Mesodermal cell (in vitro differentiated cells): ENCODE data around the gene VSTM1.
A peak's percentile ranks its signal among the peaks of the same experiment; 100 is the strongest.

Experiments
- H3K27ac ChIP-seq: 2 replicates; pipeline ENCODE4 v1.7.0; 2013; ENCODE audit warnings: mild to moderate bottlenecking, low read depth, low read length, moderate library complexity; ENCODE audit not compliant: severe bottlenecking
- H3K36me3 ChIP-seq: 2 replicates; pipeline ENCODE4 v1.7.1; 2013; ENCODE audit warnings: mild to moderate bottlenecking, low read length, moderate library complexity; ENCODE audit not compliant: control insufficient read depth, insufficient read depth
- H3K4me1 ChIP-seq: one replicate; pipeline ENCODE4 v1.7.1; 2013; ENCODE audit warnings: mild to moderate bottlenecking, low read length; ENCODE audit not compliant: insufficient read depth, control insufficient read depth, poor library complexity, severe bottlenecking
- H3K4me3 ChIP-seq: 2 replicates; pipeline ENCODE4 v1.7.0; 2013; ENCODE audit warnings: low read length, control low read depth, mild to moderate bottlenecking; ENCODE audit not compliant: insufficient read depth, poor library complexity, severe bottlenecking; ENCODE audit errors: extremely low read depth
- H3K9me3 ChIP-seq: 2 replicates; pipeline ENCODE4 v1.7.1; 2013; ENCODE audit warnings: mild to moderate bottlenecking, low read length, moderate library complexity; ENCODE audit not compliant: control insufficient read depth
- WGBS, 2 experiments: methylation state at CpG; one replicate each; pipeline ENCODE4 v1.1.5; 2013; ENCODE audit warnings: missing lambda C conversion rate in 2 of 2; ENCODE audit not compliant: insufficient coverage in 2 of 2; 5-methylcytosine and 5-hydroxymethylcytosine counted together

VSTM1 gene

DNA sequence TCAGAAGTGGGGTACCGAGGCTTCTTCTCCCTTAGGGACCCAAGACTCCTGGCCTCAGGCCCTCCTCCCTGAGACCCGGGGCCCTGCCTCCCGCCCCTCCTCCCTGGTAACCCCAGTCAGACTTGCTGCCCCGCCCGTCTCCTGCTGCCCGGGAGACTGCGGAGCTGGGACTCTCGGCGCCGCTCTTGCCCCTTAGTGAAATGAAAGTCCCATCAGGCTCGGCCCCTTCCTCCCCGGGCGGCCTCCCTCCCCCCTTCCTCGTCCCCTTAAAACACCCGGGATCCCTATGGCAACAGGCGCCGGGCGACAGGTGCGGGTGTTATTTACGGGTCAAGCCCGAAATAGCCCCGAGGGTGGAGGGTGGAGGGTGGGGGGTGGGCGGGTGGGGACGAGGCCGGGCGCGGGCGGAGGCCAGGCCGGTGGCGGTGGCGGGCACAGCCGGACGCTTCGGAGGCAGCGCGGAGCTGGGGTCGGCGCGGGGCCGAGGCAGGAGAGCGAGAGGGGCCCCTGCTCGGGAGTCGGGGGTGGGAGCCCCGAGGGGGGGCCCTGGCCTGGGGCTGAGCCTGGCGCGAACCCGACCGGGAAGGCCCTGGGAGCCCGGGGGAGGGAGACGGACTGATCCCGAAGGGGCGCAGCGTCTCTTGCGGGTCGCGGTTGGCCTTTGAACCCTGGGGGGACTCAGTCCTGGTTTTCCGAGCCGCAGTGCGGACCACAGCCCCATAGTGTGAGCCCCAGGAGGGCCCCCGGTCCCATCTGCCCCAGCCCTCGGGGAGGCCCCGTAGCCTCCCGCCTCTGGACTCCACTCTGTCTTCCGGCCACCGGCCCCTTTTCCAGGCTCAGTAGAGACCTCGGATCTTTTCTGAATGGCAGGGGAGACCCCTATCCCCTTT, 72.2 kb downstream of the VSTM1 start, which contains the start of gene CACNG6:
TSS of gene CACNG6 (plus strand) at position 414 of the 890 bp plus-strand sequence. CDS start 1,241 bp downstream, outside the sequence.
- peaks cover 9% of the 10 kb centered on the region for H3K4me1 ChIP-seq
- no peaks in the 10 kb centered on the region for H3K36me3 ChIP-seq
- H3K9me3 ChIP-seq: no peaks in the 10 kb centered on the region
- 16 to 23% methylated on average over 41 to 44 of the region's 66 CpGs for WGBS, 2 experiments
- H3K27ac ChIP-seq: peak within 1 kb of the TSS; percentile 53
- peak within 1 kb of the TSS; percentile 27 for H3K4me3 ChIP-seq
